WTC11 (cell line): ENCODE results near the gene RTF1. TPM values are rescaled to one million over a fixed set of nuclear protein-coding genes. Genes with fewer than 3 reads are reported as not detected.

Experiments
- ATAC-seq: fragments of 200-7000 bp; cut with Tn5 transposase; 2 replicates; pipeline ENCODE4 v1.10.0; 2021; ENCODE audit warnings: mild to moderate bottlenecking, moderate library complexity
- CTCF ChIA-PET: fragments of 300-600 bp; sonication (Branson Sonifier 250); formaldehyde crosslinking; loops from one replicate; lab custom pipeline; 2021; ENCODE audit warnings: antibody characterized with exemption; lab: Charles Lee
- POLR2A ChIA-PET: fragments of 350-600 bp; sonication (Branson Sonifier 250); formaldehyde crosslinking; loops from one replicate; lab custom pipeline; 2021; ENCODE audit warnings: antibody characterized with exemption; lab: Charles Lee
- DNase-seq: peaks from one replicate; pipeline ENCODE4 v3.0.0; 2021; ENCODE audit warnings: low spot score
- H3K27ac Mint-ChIP-seq: 2 replicates; pipeline ENCODE4 v1.8.0; 2021; ENCODE audit warnings: mixed read lengths
- H3K27me3 Mint-ChIP-seq: 2 replicates; pipeline ENCODE4 v1.8.0; 2021; ENCODE audit warnings: low read depth, mild to moderate bottlenecking, moderate library complexity, mixed read lengths
- H3K36me3 Mint-ChIP-seq: 2 replicates; pipeline ENCODE4 v1.8.0; 2021; ENCODE audit warnings: mixed read lengths
- H3K4me1 Mint-ChIP-seq: 2 replicates; pipeline ENCODE4 v1.8.0; 2022; ENCODE audit warnings: mixed read lengths
- H3K4me3 Mint-ChIP-seq: 2 replicates; pipeline ENCODE4 v1.8.0; 2021; ENCODE audit warnings: mild to moderate bottlenecking, moderate library complexity, mixed read lengths
- H3K9me3 Mint-ChIP-seq: 2 replicates; pipeline ENCODE4 v1.8.0; 2021; ENCODE audit warnings: mixed read lengths
- ERG ChIP-seq: fragments of 250-450 bp; sonication (Bioruptor Pico); IDR thresholded peaks from 2 replicates; pipeline ENCODE4 v1.8.0; 2021; ENCODE audit warnings: mild to moderate bottlenecking
- FOXK1 ChIP-seq: sonication (generic); formaldehyde crosslinking; IDR thresholded peaks from 2 replicates; pipeline ENCODE4 v1.8.0; 2022; ENCODE audit warnings: mild to moderate bottlenecking, moderate library complexity, missing genetic modification reagents
- FOXP1 ChIP-seq: sonication (generic); formaldehyde crosslinking; IDR thresholded peaks from 2 replicates; pipeline ENCODE4 v1.8.0; 2022; ENCODE audit warnings: missing genetic modification reagents, mild to moderate bottlenecking, moderate library complexity, borderline replicate concordance
- FOXP4 ChIP-seq: sonication (generic); formaldehyde crosslinking; IDR thresholded peaks from 2 replicates; pipeline ENCODE4 v1.8.0; 2022; ENCODE audit warnings: mild to moderate bottlenecking, missing genetic modification reagents
- GABPB1 ChIP-seq: sonication (generic); formaldehyde crosslinking; IDR thresholded peaks from 2 replicates; pipeline ENCODE4 v1.8.1; 2023; ENCODE audit warnings: mild to moderate bottlenecking, missing genetic modification reagents
- GRHL2 ChIP-seq: fragments of 250-450 bp; sonication (Bioruptor Pico); IDR thresholded peaks from 2 replicates; pipeline ENCODE4 v1.8.0; 2022; ENCODE audit warnings: mild to moderate bottlenecking, moderate library complexity; ENCODE audit not compliant: insufficient replicate concordance, severe bottlenecking
- IRF1 ChIP-seq: sonication (generic); formaldehyde crosslinking; IDR thresholded peaks from 2 replicates; pipeline ENCODE4 v1.8.0; 2023; ENCODE audit warnings: missing genetic modification reagents
- MLX ChIP-seq: sonication (generic); formaldehyde crosslinking; IDR thresholded peaks from 2 replicates; pipeline ENCODE4 v1.8.1; 2023; ENCODE audit warnings: mild to moderate bottlenecking, missing genetic modification reagents, moderate library complexity
- OVOL2 ChIP-seq: fragments of 250-450 bp; sonication (Bioruptor Pico); IDR thresholded peaks from 2 replicates; pipeline ENCODE4 v1.9.0; 2021; ENCODE audit warnings: mild to moderate bottlenecking, borderline replicate concordance
- SMAD4 ChIP-seq: sonication (generic); formaldehyde crosslinking; IDR thresholded peaks from 2 replicates; pipeline ENCODE4 v1.8.0; 2022; ENCODE audit warnings: mild to moderate bottlenecking, missing genetic modification reagents
- ZBTB21 ChIP-seq: sonication (generic); formaldehyde crosslinking; IDR thresholded peaks from 2 replicates; pipeline ENCODE4 v1.8.1; 2023; ENCODE audit warnings: mild to moderate bottlenecking, missing genetic modification reagents, borderline replicate concordance
- ZNF263 ChIP-seq: sonication (generic); formaldehyde crosslinking; IDR thresholded peaks from 2 replicates; pipeline ENCODE4 v1.8.1; 2022; ENCODE audit warnings: low read depth, mild to moderate bottlenecking, moderate library complexity, missing genetic modification reagents
- ZNF317 ChIP-seq: sonication (generic); formaldehyde crosslinking; IDR thresholded peaks from 2 replicates; pipeline ENCODE4 v1.8.1; 2023; ENCODE audit warnings: low read depth, mild to moderate bottlenecking, moderate library complexity, missing genetic modification reagents, borderline replicate concordance
- total RNA-seq: library from RNA; stranded (reverse); gene quantifications from 3 replicates; pipeline ENCODE4 v1.2.3, GENCODE V29; 2021
- TF ChIP-seq, protein P1 (sequence below): sonication (generic); formaldehyde crosslinking; IDR thresholded peaks from 2 replicates; pipeline ENCODE4 v1.8.1; 2023; ENCODE audit warnings: mild to moderate bottlenecking, missing genetic modification reagents, moderate library complexity
- TF ChIP-seq, protein P2 (sequence below): fragments of 250-450 bp; sonication (Bioruptor Pico); IDR thresholded peaks from 2 replicates; pipeline ENCODE4 v1.9.0; 2021; ENCODE audit warnings: mild to moderate bottlenecking, borderline replicate concordance
- TF ChIP-seq, protein P3 (sequence below): sonication (generic); formaldehyde crosslinking; IDR thresholded peaks from 2 replicates; pipeline ENCODE4 v1.8.1; 2023; ENCODE audit warnings: mild to moderate bottlenecking, missing genetic modification reagents
- TF ChIP-seq, protein P4 (sequence below): fragments of 250-450 bp; sonication (Bioruptor Pico); IDR thresholded peaks from 2 replicates; pipeline ENCODE4 v2.1.2; 2022; ENCODE audit warnings: mild to moderate bottlenecking, moderate library complexity
- TF ChIP-seq, protein P5 (sequence below): sonication (generic); formaldehyde crosslinking; IDR thresholded peaks from 2 replicates; pipeline ENCODE4 v1.8.1; 2022; ENCODE audit warnings: low read depth, mild to moderate bottlenecking, moderate library complexity, missing genetic modification reagents, borderline replicate concordance

Gene RTF1
- total RNA-seq, 1 experiment from 2014 or later: 52.3 TPM

GRCh38 chr15:41501191-41501917 lies 84.5 kb downstream of the RTF1 start:
- Mint-ChIP-seq H3K36me3 (no peaks in the 10 kb centered on the region), H3K9me3 (no peaks in the 10 kb centered on the region), H3K27me3 (peaks cover 100% of the 10 kb centered on the region), H3K27ac (no peak overlapping the region), H3K4me3 (peak overlapping the region; percentile 61), H3K4me1 (peaks cover 18% of the 10 kb centered on the region)
- CTCF ChIA-PET: interaction anchor here (0.6 to 1.8 kb wide), 6 partner anchors 8 to 547 kb away, joined by 3 to 6 read pairs (median 4); partner anchors contain the start of genes ITPKA and LTK
- POLR2A ChIA-PET: interaction anchor here (1.3 kb wide), 1 partner anchor 67 kb away, joined by 5 read pairs; no protein-coding TSS in a partner anchor
- TF ChIP-seq FOXP1: peak; percentile 67; the same call in 1 of the 2 replicates
- 0 out of 2 replicates have a peak, but pooled peaks have one; percentile 26 for TF ChIP-seq ZBTB21
- TF ChIP-seq FOXK1: no peak
- TF ChIP-seq, protein P1, sequence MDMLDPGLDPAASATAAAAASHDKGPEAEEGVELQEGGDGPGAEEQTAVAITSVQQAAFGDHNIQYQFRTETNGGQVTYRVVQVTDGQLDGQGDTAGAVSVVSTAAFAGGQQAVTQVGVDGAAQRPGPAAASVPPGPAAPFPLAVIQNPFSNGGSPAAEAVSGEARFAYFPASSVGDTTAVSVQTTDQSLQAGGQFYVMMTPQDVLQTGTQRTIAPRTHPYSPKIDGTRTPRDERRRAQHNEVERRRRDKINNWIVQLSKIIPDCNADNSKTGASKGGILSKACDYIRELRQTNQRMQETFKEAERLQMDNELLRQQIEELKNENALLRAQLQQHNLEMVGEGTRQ (CRISPR knock-in tag): no peak
- no peak for TF ChIP-seq ERG (CRISPR knock-in tag)
- TF ChIP-seq ZNF263 (CRISPR knock-in tag): no peak
- TF ChIP-seq FOXP4: no peak
- TF ChIP-seq ZNF317 (CRISPR knock-in tag): no peak
- TF ChIP-seq, protein P2, sequence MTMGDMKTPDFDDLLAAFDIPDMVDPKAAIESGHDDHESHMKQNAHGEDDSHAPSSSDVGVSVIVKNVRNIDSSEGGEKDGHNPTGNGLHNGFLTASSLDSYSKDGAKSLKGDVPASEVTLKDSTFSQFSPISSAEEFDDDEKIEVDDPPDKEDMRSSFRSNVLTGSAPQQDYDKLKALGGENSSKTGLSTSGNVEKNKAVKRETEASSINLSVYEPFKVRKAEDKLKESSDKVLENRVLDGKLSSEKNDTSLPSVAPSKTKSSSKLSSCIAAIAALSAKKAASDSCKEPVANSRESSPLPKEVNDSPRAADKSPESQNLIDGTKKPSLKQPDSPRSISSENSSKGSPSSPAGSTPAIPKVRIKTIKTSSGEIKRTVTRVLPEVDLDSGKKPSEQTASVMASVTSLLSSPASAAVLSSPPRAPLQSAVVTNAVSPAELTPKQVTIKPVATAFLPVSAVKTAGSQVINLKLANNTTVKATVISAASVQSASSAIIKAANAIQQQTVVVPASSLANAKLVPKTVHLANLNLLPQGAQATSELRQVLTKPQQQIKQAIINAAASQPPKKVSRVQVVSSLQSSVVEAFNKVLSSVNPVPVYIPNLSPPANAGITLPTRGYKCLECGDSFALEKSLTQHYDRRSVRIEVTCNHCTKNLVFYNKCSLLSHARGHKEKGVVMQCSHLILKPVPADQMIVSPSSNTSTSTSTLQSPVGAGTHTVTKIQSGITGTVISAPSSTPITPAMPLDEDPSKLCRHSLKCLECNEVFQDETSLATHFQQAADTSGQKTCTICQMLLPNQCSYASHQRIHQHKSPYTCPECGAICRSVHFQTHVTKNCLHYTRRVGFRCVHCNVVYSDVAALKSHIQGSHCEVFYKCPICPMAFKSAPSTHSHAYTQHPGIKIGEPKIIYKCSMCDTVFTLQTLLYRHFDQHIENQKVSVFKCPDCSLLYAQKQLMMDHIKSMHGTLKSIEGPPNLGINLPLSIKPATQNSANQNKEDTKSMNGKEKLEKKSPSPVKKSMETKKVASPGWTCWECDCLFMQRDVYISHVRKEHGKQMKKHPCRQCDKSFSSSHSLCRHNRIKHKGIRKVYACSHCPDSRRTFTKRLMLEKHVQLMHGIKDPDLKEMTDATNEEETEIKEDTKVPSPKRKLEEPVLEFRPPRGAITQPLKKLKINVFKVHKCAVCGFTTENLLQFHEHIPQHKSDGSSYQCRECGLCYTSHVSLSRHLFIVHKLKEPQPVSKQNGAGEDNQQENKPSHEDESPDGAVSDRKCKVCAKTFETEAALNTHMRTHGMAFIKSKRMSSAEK: no peak
- TF ChIP-seq, protein P3, sequence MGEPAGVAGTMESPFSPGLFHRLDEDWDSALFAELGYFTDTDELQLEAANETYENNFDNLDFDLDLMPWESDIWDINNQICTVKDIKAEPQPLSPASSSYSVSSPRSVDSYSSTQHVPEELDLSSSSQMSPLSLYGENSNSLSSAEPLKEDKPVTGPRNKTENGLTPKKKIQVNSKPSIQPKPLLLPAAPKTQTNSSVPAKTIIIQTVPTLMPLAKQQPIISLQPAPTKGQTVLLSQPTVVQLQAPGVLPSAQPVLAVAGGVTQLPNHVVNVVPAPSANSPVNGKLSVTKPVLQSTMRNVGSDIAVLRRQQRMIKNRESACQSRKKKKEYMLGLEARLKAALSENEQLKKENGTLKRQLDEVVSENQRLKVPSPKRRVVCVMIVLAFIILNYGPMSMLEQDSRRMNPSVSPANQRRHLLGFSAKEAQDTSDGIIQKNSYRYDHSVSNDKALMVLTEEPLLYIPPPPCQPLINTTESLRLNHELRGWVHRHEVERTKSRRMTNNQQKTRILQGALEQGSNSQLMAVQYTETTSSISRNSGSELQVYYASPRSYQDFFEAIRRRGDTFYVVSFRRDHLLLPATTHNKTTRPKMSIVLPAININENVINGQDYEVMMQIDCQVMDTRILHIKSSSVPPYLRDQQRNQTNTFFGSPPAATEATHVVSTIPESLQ (CRISPR knock-in tag): no peak
- TF ChIP-seq IRF1 (CRISPR knock-in tag): no peak
- TF ChIP-seq SMAD4 (CRISPR knock-in tag): no peak
- TF ChIP-seq, protein P4, sequence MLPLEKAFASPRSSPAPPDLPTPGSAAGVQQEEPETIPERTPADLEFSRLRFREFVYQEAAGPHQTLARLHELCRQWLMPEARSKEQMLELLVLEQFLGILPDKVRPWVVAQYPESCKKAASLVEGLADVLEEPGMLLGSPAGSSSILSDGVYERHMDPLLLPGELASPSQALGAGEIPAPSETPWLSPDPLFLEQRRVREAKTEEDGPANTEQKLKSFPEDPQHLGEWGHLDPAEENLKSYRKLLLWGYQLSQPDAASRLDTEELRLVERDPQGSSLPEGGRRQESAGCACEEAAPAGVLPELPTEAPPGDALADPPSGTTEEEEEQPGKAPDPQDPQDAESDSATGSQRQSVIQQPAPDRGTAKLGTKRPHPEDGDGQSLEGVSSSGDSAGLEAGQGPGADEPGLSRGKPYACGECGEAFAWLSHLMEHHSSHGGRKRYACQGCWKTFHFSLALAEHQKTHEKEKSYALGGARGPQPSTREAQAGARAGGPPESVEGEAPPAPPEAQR (CRISPR knock-in tag): no peak
- no peak for TF ChIP-seq GRHL2 (CRISPR knock-in tag)
- no peak for TF ChIP-seq GABPB1 (CRISPR knock-in tag)
- TF ChIP-seq OVOL2 (CRISPR knock-in tag): no peak
- no peak for TF ChIP-seq MLX (CRISPR knock-in tag)
- TF ChIP-seq, protein P5, sequence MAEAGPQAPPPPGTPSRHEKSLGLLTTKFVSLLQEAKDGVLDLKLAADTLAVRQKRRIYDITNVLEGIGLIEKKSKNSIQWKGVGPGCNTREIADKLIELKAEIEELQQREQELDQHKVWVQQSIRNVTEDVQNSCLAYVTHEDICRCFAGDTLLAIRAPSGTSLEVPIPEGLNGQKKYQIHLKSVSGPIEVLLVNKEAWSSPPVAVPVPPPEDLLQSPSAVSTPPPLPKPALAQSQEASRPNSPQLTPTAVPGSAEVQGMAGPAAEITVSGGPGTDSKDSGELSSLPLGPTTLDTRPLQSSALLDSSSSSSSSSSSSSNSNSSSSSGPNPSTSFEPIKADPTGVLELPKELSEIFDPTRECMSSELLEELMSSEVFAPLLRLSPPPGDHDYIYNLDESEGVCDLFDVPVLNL: no peak
- DNase-seq (peak; percentile 56), ATAC-seq (peak; percentile 9)
